NCI-H1694 treated with DMSO at 0.1 percent for 48 hours (cell line): ENCODE results near the gene TICAM2.
A peak's percentile ranks its signal among the peaks of the same experiment; 100 is the strongest.

Source experiments
- DNase-seq: peaks from one replicate; lab custom pipeline; 2025; lab: John Stamatoyannopoulos, UW

TICAM2 gene

DNA sequence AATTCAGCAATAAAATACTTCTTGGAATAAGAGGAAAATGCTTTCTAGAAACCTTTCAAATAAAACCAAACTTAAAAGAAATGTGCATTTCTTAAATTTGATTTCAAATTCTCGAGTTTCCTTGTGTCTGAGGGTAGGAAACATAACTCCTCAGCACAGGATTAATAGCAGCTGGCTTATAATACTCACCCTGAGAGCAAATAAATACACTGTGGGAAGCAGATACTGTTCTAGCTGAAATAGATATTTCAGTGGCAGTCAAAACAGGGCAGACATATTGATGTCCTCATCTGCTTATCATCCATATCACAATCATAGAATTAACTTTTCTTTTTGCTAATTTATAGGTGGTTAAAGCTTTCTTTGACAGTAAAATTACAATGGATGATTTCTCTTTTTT, 33.6 kb downstream of the TICAM2 start:
- DNase-seq = no peak

DNA sequence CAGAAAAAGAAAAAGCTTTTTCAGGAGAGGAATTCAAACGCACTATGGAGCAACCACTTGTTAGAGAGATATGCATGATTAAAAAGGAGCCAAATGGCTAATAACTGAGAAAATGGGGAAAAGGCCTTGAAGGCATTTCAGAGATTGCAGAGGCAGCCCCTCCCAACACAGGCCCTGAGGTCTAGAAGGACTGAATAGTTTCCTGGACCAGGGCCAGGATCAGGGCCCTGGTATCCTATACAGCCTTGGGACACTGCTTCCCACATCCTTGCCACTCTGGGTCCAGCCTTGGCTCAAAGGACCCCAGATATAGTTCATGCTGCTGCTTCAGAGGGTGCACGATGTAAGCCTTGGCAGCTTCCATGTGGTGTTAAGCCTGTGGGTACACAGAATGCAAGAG, 37.0 kb downstream of the TICAM2 start:
- no peak for DNase-seq

DNA sequence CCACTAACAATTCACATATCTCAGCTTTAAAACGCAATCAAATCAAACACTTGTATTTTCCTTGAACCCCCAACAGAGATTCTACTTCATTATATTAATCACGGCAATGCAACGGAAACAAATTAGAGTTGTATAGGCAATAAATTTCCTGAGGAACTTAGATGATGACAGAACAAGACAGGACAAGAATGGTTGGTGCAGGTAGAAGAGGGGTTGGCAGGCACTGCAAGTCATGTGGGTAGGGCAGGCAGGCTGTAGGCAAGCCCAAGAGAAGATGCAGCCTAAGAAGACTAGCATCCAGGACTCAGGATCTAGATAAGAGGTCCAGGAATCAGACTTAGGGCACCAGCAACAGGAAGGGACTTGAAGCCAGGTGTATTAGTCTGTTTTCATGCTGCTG, 41.1 kb downstream of the TICAM2 start:
- DNase-seq = no peak

DNA sequence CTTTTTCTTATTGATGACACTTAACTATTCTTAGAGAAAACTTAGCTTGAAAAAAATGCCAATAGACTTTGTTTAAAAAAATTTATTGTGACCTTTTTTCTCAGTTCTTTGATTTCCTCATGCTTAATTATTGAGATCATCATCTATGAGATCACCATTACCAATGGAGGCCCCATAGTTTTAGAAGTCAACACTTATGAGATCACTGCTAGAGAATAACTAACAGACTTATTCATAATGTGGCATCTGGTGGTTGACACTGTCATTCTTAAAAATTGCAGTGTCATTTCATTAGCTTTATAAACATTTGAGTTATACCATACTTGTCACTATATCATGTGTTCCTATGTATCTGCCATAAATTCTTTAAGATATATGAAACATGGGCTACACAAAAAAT, 42.8 kb downstream of the TICAM2 start:
- no peak for DNase-seq

DNA sequence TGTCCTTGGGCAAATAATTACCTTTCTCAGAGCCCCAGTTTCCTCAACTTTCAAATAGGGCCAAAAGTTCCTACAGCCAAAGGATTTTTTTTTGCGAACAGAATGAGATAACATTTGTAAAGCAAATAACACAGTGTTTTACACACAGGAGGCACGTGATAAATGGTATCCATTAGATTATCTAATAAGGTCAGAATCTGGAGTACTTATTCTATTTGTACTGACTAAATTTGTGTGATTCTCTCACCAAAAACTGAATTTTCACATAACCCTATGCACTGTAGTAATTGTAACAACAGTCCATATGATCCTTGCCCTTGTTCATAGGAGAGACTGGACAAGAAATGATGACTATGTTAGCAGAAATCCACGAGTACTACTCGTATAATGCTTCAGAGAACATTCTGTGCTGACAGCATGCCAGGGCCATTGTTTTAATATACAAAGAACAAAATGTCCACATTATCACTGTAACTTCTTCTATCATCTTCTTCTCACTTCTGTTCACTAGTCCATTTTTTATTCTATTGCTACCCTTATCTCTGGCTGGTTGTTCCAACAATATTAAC, 43.8 kb downstream of the TICAM2 start:
- DNase-seq = no peak

DNA sequence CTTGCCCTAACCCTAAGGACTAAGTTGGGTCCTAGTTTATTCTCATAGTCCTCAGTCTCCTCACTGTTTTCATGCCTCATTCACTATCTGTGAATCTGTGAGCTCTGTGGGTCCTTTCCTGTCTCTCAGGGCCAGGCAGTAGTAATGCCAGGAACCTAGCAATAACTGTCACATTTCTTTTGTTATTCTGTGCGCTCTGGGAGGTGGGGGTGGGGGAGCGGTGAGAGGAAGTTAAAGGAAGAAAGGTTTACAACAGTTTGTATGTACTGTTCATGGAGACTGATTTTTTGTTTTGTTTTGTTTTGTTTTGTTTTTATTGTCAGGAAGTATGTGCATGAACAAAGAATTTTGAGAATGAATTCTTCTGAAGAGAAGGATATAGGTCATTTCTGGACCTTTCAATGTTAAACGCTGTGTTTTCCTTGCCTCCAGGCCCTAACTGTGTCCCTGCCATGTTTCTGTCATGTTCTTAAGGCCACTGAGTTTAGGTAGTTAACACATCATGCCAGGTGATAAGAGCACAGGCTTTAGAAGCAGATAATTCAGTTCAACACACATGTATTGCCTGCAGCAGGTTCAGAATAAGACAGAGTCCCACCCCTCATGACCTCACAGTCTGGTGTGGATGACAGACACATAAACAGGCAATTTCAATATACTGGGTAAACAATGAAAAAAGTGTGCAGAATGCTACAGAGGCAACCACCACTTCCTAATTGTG, 44.5 kb downstream of the TICAM2 start:
- DNase-seq = no peak

DNA sequence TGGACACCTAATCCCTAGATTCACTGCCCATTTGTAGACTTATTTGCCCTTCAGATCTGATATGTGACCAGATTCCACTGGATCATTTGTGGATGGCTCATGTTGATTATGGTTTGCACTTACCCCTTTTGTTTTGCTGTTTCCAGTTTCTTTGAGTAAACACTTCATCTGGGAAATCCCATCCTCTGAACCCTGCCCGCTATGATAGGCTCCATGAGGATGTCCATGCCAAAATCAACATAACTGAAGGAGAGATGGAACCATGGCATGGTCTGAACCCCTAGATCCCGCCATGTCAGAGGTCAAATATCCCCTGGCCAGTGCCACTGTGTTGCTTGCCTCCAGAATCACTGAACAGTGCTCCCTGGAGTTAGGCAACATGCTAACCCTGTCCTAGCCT, 46.0 kb downstream of the TICAM2 start:
- DNase-seq = no peak

DNA sequence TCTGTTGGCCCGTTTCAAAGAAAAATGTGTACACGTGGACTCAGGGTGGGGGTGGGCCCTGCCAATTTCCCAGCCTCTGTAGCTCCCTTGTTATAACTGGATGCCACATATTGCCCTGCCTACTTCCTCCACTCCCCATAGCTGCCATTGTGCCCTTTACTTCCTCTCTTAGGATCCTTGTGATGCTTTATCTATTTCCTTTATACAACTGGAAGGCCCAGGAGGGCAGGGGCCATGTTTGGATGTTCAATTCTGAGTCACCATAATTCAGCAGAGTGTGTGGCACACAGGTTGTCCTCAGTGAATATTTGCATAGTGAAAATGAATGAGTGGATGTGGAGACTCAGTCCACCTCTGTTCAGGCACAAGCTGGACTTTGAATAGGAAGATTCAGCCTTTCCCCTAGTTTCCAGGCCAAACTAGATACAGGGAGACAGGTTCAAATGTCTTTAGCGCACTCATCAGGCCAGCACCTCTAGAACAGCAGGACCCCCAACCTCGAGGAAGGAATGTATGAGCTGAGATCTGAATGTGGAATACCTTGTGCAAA, 47.1 kb downstream of the TICAM2 start:
- no peak for DNase-seq

DNA sequence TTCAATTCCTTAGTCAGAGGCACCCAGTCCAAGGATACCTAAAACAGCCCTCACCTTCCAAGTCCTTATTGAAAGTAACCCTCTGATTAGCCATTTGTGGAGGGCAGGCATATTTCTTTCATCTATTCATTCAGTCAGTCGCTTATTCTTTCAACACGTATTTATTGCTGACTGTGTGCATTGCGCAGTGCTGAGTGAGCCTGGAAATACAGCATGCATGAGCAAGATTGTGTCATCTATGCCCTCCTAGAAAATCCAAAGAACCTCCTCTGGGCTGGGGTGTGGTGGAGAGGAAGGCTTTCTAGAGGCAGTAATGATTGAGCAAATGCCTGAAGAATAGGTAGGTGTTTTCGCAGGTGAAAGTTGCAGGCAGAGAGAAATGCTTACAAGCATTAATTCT, 49.2 kb downstream of the TICAM2 start:
- DNase-seq = no peak

DNA sequence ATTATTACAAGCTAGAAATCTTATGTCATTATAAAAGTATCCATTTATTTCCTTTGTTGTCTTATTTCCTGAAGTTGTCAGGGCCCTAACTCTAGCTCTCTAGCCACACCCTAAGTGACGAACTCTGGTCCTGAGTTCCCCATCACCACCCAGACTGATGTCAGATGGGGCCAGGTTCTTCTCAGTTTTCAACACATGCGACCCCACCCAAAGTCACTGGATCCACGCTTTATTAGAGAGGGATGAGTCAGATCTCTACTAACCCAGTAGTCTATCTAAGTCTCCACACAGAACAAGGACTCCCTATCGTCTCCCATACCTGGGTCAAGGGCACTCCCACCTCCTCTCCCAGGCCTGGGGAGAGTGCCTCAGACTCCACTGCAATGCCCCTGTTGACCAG, 50.9 kb downstream of the TICAM2 start:
- no peak for DNase-seq

DNA sequence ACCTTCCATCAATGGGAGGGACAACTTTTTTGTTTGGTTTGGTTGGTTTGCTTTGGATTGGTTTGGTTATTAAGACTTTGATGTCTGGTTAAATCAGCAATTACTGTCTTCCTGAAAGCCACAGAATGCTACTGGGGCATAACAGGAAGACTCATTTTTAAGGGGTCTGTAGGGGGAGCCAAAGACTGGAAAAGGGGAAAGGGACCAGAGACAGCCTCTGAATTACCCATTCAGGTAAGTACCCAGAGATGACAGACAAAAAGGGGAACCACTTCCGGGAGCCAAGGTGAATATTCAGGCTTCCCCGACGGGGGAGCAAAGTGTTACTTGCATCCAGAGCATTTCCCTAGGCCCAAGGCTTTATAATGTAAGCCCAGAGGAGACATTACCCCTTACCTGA, 53.1 kb downstream of the TICAM2 start:
- DNase-seq = no peak

DNA sequence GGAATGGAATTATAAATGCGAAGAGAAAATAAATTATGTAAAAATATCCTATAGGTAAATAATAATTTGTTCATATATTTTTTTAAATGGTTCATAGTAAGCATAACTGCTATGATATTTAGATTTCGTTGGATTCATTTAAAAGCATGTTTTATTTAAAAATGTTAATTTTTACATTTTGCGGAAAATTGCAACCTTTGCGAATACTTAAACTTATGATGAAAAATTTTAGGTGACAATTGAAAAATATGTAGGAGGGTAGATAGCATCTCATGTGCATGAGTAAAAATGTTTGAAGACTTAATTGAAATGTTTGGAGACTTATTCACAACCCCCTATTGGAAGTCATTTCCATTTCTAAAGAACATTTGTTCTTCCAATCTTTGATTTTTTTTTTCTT, 53.6 kb downstream of the TICAM2 start:
- DNase-seq = no peak

DNA sequence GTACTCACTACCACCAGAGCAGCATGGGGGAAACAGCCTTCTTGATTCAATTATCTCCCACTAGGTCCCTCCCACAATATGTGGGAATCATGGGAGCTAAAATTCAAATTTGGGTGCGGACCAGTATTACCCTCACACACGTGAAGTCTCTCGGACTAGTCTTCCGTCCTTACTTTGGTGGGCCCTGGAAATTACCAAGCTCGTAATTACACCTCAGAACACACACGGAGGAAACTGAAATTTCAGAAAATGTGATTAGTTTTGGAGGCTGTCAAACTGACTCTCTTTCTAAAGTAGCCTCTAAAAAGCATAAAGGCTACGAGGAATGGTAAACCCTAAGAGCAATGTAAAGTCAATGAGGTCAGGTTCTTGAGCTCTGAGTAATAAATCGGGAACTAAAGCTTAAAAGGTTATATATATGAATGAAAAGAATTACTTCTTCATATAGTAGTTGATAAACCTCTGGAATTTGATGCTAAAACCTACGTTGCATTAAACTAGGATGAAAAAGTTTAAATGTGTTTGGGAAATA, 56.9 kb downstream of the TICAM2 start:
- no peak for DNase-seq

DNA sequence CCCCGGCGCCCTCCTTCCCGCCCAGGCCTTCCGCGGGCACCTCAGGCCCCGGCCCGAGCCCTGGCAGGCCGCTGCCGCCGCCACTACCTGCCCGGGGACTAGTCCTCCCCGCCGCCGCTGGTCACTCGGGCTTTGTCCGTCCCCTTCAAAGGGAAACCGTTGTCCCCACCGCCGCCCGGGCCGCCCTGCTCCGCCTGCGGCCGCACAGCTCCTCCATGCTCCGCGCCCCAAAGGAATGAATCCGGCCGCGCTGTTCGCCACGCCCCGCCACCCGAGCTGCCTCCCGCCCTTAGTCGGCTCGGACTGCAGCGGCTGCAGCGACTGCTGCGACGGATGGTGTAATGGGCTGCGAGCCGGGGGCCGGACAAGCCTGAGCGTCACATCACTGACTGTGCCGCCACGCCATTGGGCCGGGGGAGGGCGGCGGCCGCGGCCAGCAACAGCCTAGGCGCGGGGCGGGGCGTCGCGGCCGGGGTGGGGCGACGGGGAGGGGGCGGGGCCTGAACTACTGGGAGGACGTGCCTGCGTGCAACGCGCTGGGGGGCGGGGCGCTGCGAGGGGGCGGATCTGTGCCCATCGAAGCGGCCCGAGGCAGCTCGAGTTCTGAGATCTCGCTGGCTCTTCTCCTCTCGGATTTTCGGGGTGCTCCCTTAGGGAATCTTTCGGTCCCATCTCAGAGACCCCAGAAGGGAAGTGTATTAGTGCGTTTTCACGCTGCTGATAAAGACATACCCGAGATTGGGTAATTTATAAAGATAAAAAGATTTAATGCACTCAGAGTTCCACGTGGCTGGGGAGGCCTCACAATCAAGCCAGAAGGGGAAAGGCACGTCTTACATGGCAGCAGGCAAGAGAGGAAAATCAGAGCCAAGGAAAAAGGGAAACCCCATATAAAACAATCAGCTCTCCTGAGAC, 57.6 kb downstream of the TICAM2 start, which contains the start of gene FEM1C:
Gene FEM1C (minus strand): TSS at position 340 of the 915 bp plus-strand sequence. CDS start 1,282 bp downstream, outside the sequence.
- peak; percentile 89 for DNase-seq

DNA sequence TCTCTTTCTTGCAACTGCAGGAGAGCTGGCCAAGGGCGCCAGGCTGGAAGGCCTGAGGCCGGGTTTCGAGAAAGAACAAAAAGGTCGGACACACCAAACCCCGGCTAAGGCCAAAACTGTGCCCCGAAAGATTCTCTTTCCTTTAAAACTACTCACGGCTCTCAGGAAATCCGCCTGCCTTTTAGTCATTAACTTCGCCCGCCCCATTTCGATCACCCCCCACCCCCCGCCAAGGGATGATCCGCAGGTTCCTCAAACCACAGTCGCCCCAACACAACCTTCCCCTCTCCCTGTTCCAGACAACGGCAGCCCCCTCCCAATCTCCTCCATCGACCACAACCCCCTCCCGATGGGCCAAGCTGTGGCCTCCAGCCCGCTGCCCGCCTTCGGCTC, 58.2 kb downstream of the TICAM2 start:
- no peak for DNase-seq

DNA sequence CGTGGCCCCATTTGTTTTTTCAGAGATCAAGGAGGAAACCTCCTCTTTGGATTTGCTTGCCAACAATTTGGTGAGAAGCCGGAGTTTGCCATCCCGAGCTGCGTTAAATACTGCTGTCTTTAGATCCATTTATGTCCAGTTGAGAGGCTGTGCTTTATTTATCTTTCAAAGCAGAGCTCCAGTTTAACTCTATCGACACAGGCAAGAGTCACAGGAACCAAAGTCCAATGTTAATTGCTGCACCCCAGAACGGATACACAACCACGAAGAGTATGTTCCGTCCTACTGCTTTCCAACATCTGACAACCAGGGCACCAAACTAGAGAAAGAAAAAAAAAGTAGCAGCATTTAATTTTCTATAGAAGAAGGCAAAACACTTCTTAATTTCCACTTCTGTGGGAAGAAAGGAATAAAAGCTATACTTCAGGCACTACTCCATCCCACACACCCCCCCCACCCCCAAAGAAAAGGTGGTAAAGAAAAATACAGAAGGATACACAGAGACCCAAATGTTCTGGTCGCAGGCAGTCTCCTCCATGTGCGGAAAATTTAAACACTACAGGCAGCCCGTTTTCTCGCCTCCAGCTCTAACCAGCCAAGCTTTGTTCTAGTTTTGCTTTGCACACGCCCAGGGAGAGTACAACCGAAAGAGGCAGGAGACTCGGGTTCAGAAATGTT, 58.8 kb downstream of the TICAM2 start:
- DNase-seq = peak; percentile 19

DNA sequence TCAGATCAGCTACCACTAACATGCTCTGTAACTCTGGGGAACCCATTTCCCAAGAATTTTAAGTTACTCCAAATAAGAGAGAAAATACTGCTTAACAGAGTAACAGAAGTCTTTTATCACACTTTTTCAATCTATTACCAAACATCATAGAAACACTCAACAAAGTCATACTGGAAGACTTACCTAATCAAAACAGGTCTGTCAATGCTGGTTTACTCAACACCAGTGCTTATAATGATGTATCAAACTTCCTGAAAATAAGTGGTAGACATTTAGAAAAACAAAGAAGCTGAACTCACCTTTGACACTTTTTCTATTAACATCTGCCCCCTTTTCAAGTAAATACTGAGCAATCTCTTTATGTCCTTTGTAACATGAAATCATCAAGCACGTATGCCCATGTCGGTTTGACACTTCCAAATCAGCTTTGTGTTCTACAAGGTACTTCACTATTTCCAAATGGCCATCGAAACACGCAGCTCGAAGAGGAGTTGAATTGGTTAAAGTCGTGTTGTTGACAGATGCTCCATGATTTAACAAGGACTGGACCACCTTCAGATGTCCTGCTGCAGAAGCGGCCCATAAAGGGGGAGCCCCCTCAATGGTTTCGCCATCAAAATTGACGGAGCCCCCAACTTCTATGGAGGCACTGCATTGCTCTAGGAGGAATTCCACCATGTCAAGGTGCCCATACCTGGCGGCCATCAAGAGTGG, 59.5 kb downstream of the TICAM2 start:
- DNase-seq = no peak

DNA sequence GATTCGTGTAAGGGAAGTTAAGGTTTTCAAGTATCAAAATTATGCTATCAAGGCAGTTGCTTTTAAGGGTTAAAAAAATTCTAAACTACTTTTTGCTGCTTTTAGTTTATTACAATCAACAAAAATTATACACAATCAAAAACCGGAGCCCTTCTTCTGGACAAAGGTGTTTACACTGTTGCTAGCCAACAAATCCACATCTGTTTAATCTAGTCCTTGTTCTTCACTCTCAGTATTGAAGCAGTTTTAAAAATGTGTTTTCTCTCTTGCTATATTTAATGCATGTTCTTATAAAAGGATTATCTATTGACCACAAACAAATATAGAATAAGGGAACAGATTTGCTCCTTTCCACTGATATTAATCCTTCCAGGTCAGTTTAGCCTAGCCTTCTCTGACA, 60.2 kb downstream of the TICAM2 start:
- no peak for DNase-seq

DNA sequence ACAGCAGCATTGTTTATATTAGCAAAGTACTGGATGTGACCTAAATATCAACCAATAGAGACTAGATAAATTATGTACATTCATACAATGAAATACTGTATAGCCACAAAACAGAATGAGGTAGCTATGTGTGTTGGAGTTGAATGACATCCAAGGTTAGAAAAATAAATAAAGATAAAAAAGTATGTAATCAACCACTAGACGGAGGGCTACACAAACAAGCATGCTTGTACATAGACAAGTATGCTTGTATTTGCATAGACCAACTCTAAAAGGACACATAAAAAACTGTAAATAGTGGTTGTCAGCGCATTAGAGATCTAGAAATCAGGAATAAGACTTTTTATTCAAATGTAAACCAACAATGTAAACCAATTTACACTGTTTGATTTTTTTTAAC, 60.7 kb downstream of the TICAM2 start:
- DNase-seq = no peak

DNA sequence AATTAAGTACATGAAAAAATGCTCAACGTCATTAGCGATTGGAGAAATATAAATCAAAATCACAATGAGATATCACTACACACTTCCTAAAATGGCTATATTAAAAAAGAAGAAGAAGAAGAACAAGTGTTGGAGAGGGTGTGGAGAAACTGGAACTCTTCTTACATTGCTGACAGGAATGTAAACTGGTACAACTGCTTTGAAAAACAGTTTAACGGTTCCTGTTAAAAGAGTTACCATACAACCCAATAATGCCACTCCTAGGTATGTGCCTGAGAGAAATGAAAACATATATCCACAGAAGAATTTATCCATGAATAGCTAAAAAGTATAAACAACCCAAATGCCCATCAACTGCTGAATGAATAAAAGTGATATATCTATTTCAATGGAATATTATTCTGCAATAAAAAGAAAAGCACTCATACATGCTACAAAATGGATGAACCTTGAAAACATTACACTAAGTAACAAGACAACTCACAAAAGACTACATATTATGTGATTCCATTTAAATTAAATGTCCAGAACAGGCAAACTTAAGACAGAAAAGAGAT, 66.7 kb downstream of the TICAM2 start:
- no peak for DNase-seq

DNA sequence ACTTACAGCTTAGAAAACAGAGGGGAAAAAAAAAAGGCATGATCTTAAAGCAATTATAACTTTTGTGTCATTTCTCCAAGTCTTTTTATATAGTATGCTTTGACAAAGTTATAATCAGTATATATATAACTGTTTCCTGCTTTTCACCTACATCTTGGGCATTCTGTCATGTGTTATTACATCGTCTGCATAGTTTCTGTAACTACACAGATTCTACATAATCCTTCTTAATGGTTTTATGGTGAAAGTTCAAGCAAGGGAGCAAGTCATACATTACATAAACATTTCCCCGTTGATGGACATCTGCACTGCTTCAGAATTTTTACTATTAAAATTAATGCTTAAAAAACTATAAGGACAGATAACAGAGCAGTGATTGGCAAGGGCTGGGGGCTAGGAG, 69.8 kb downstream of the TICAM2 start:
- no peak for DNase-seq
